Measurements from ENCODE around the gene TTLL6. TPM values are rescaled to one million over a fixed set of nuclear protein-coding genes. Genes with fewer than 3 reads are reported as not detected.
A peak's percentile ranks its signal among the peaks of the same experiment; 100 is the strongest.

TTLL6 gene
- 2.8 and 3.5 TPM in 2 replicates for total RNA-seq (ENCODE audit: low replicate concordance)
- long read RNA-seq, partial matches to known transcripts: 0 of 2 reads
- long read RNA-seq, other reads (novel, unspliced or antisense): 2 of 2 reads

- H3K4me3 Mint-ChIP-seq: peak within 1 kb of the TSS; percentile 85
- no peaks in the 10 kb centered on the region for H3K36me3 Mint-ChIP-seq
- TF ChIP-seq, protein P1, sequence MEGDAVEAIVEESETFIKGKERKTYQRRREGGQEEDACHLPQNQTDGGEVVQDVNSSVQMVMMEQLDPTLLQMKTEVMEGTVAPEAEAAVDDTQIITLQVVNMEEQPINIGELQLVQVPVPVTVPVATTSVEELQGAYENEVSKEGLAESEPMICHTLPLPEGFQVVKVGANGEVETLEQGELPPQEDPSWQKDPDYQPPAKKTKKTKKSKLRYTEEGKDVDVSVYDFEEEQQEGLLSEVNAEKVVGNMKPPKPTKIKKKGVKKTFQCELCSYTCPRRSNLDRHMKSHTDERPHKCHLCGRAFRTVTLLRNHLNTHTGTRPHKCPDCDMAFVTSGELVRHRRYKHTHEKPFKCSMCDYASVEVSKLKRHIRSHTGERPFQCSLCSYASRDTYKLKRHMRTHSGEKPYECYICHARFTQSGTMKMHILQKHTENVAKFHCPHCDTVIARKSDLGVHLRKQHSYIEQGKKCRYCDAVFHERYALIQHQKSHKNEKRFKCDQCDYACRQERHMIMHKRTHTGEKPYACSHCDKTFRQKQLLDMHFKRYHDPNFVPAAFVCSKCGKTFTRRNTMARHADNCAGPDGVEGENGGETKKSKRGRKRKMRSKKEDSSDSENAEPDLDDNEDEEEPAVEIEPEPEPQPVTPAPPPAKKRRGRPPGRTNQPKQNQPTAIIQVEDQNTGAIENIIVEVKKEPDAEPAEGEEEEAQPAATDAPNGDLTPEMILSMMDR (conservative IDR thresholded peaks at IDR 0.05): no peak
- no peaks in the 10 kb centered on the region for H3K9me3 Mint-ChIP-seq
- H3K27me3 Mint-ChIP-seq: peaks cover 56% of the 10 kb centered on the region
- H3K27ac Mint-ChIP-seq: no peak within 1 kb of the TSS
- peak; percentile 87 for DNase-seq (ENCODE audit: extremely low spot score, unreplicated experiment)
- peaks cover 17% of the 10 kb centered on the region for H3K4me1 Mint-ChIP-seq (ENCODE audit: unreplicated experiment)
Observed at GRCh38 chr17:48816774-48817590, at the start of gene TTLL6. TTLL6 (minus strand) TSS chr17:48817229; CDS start chr17:48817072, 157 bp downstream.

- Mint-ChIP-seq H3K4me1 (ENCODE audit: unreplicated experiment) (no peaks in the 10 kb centered on the region), H3K9me3 (no peaks in the 10 kb centered on the region), H3K27ac (no peak overlapping the region), H3K36me3 (peaks cover 15% of the 10 kb centered on the region), H3K4me3 (no peak overlapping the region), H3K27me3 (no peaks in the 10 kb centered on the region)
- DNase-seq (ENCODE audit: extremely low spot score, unreplicated experiment): no peak
- TF ChIP-seq, protein P1 (conservative IDR thresholded peaks at IDR 0.05): no peak
Observed at GRCh38 chr17:48860456-48860855, 43.4 kb upstream of the TTLL6 start.

DNA sequence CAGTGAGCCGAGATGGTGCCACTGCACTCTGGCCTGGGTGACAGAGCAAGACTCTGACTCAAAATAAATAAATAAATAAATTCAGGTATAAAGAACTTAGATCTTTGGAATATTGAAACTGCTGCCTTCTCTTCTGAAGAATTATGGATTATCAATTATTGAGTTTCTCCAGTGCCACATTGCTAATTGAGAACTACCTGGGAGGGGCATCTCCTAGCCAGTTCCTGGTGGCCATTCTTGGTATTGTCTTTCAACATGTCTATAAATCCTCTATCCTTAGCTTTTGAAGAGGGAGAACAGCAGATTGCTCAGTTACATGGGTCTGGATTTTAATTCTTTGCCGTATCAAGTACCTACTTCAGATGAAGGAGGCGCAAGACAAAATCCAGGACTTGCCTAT is 43.0 kb upstream of the TTLL6 start:
- no peak for DNase-seq (ENCODE audit: extremely low spot score, unreplicated experiment)
- Mint-ChIP-seq H3K36me3 (peaks cover 16% of the 10 kb centered on the region), H3K9me3 (no peaks in the 10 kb centered on the region), H3K27me3 (no peaks in the 10 kb centered on the region), H3K4me1 (ENCODE audit: unreplicated experiment) (no peaks in the 10 kb centered on the region), H3K4me3 (no peak overlapping the region), H3K27ac (no peak overlapping the region)
- TF ChIP-seq, protein P1 (conservative IDR thresholded peaks at IDR 0.05): peak; percentile 64

GRCh38 chr17:48856122-48856821 is 39.2 kb upstream of the TTLL6 start:
- H3K27ac Mint-ChIP-seq: no peak overlapping the region
- no peak overlapping the region for H3K4me3 Mint-ChIP-seq

DNA sequence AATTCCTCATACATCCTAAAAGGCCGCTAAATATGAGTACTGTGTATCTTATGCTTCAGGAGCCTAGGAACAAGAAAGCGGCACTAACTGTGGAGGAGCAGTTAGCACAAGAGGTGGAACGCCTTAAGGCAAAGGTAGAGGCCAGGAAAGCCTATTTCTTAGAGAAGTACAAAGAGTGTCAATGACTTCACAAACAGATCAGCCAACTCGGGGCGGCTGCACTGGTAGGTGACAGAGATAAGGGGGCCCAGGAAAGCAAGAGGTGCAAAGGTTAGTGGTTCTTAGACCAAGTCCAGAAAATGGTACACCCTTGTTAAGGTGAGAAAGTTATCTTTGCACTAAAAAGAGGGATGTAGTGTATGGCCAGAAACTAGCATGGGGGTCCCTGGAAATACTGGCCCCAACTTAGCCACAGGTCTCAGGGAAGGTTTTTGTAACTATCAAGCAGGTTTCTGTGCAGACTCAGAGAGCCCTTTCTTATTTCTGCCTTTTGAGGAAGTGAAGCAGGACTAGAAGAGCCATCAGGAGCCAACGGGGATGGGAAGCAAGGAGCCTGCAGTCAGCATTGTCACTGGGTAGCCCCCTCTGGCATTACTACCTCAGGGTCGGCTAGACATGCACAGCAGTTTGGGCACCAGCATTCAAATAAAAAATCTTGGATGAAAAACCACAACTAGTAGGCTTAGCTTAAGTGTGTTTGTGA is 37.9 kb upstream of the TTLL6 start:
- H3K27ac Mint-ChIP-seq: no peak overlapping the region
- H3K4me3 Mint-ChIP-seq: no peak overlapping the region
- no peaks in the 10 kb centered on the region for H3K9me3 Mint-ChIP-seq
- peaks cover 32% of the 10 kb centered on the region for H3K36me3 Mint-ChIP-seq
- TF ChIP-seq, protein P1 (conservative IDR thresholded peaks at IDR 0.05): no peak
- no peak for DNase-seq (ENCODE audit: extremely low spot score, unreplicated experiment)
- no peaks in the 10 kb centered on the region for H3K4me1 Mint-ChIP-seq (ENCODE audit: unreplicated experiment)
- no peaks in the 10 kb centered on the region for H3K27me3 Mint-ChIP-seq

More at GRCh38 chr17:48856122-48856821, 39.2 kb upstream of the TTLL6 start:
- TF ChIP-seq, protein P1 (conservative IDR thresholded peaks at IDR 0.05): no peak
- no peak for DNase-seq (ENCODE audit: extremely low spot score, unreplicated experiment)
- no peaks in the 10 kb centered on the region for H3K4me1 Mint-ChIP-seq (ENCODE audit: unreplicated experiment)
- H3K36me3 Mint-ChIP-seq: peaks cover 30% of the 10 kb centered on the region
- no peaks in the 10 kb centered on the region for H3K27me3 Mint-ChIP-seq
- H3K9me3 Mint-ChIP-seq: no peaks in the 10 kb centered on the region
